ENCODE results near the gene INPP4A. TPM values are rescaled to one million over a fixed set of nuclear protein-coding genes. Genes with fewer than 3 reads are reported as not detected.

Gene INPP4A
- total and polyA plus RNA-seq, 10 of the 15 experiments (the other 5 are each of a cell fraction or from before 2014, with no cell fraction given), result 4.7 to 62.3 (median 36.9) TPM

DNA sequence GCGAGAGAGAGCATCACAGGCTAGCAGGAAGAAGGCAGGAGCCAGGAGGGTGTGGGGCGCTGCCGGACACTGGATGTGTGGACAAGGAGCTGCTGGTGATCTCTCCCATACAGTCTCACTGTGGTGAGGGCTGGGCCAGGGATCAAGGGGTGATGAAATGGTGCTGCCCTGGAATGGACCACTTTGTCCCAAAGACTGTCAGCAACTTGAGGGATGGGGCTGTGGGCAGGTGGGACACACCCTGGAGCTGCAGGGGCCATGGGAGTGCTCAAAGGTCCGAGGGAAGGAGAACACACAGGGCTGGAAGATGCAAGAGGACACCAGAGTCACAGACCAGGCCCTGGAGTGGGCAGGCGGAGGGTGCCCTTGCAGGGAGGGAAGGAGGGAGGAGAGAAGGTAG, 125.7 kb downstream of the INPP4A start:
- Histone ChIP-seq H3K27me3 (replicated peaks in 1 of 2; ENCODE audit: control insufficient read depth in 2 of 2, insufficient read depth in 2 of 2, low read length in 1 of 2) (no peaks in the 10 kb centered on the region), H3K36me3 (ENCODE audit: control insufficient read depth in 2 of 2, insufficient read depth in 2 of 2, low read length in 1 of 2) (peaks cover 59 to 65% of the 10 kb centered on the region in 2 experiments), H3K4me2 (ENCODE audit: control insufficient read depth, insufficient read depth) (no peak overlapping the region), H3K9ac (ENCODE audit: control insufficient read depth, insufficient read depth, low read length) (no peak overlapping the region), H3K79me2 (ENCODE audit: control insufficient read depth, insufficient read depth, low read length) (no peaks in the 10 kb centered on the region), H3K9me3 (replicated peaks; ENCODE audit: control insufficient read depth, insufficient read depth, low read length) (no peaks in the 10 kb centered on the region), H3K27ac (ENCODE audit: control insufficient read depth, insufficient read depth) (no peak overlapping the region), H3K4me3 (no peak overlapping the region), H3K4me1 (ENCODE audit: control insufficient read depth, insufficient read depth, low read length) (no peaks in the 10 kb centered on the region), H2AFZ (ENCODE audit: control insufficient read depth, low read depth, low read length) (no peak overlapping the region), H4K20me1 (ENCODE audit: control insufficient read depth, insufficient read depth) (no peaks in the 10 kb centered on the region)
- DNase-seq (ENCODE audit: low read depth, low spot score), result no peak
- 94% methylated on average over 5 of the region's 5 CpGs for WGBS (ENCODE audit: insufficient coverage, insufficient replicate concordance, low lambda C conversion rate, missing lambda C conversion rate)
- ChIA-PET CTCF (interaction anchor here (1.0 kb wide), 1 partner anchor 9 kb away, joined by 3 read pairs; no protein-coding TSS in a partner anchor), SMC1A (ENCODE audit: uncharacterized antibody, unreplicated experiment) (no interaction called here), RAD21 (ENCODE audit: unreplicated experiment) (no interaction called here), POLR2A (interaction anchor here (0.6 kb wide), 1 partner anchor 9 kb away, joined by 3 read pairs; no protein-coding TSS in a partner anchor)
- ATAC-seq, result no peak
- BruUV-seq (replicated peaks), result no TSS peak
- intact Hi-C loops (cut with micrococcal nuclease; ENCODE audit: unreplicated experiment), result no loop called here
- in situ Hi-C loops (cut with MboI), result no loop called here
- FAIRE-seq, result no peak
- TF ChIP-seq MYB (IDR thresholded peaks at IDR 0.05; ENCODE audit: borderline replicate concordance, low read depth, low read length) (no peak), BRCA1 (IDR thresholded peaks at IDR 0.05; ENCODE audit: low read depth, low read length) (no peak), ZNF217 (IDR thresholded peaks at IDR 0.05) (no peak), HDGF (IDR thresholded peaks at IDR 0.05) (no peak), PAX8 (IDR thresholded peaks at IDR 0.05) (no peak), CREB1 (IDR thresholded peaks at IDR 0.05; ENCODE audit: low read depth) (no peak), SUPT20H (IDR thresholded peaks at IDR 0.05; ENCODE audit: borderline replicate concordance, control insufficient read depth, low read depth, low read length) (no peak), MEF2A (IDR thresholded peaks at IDR 0.05; ENCODE audit: insufficient read depth, low read depth, low read length) (no peak), BHLHE40 (IDR thresholded peaks at IDR 0.05; ENCODE audit: borderline replicate concordance in 1 of 2, low read depth in 2 of 2, low read length in 1 of 2) (no peak)
- TF ChIP-seq, protein P1, sequence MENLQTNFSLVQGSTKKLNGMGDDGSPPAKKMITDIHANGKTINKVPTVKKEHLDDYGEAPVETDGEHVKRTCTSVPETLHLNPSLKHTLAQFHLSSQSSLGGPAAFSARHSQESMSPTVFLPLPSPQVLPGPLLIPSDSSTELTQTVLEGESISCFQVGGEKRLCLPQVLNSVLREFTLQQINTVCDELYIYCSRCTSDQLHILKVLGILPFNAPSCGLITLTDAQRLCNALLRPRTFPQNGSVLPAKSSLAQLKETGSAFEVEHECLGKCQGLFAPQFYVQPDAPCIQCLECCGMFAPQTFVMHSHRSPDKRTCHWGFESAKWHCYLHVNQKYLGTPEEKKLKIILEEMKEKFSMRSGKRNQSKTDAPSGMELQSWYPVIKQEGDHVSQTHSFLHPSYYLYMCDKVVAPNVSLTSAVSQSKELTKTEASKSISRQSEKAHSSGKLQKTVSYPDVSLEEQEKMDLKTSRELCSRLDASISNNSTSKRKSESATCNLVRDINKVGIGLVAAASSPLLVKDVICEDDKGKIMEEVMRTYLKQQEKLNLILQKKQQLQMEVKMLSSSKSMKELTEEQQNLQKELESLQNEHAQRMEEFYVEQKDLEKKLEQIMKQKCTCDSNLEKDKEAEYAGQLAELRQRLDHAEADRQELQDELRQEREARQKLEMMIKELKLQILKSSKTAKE (IDR thresholded peaks at IDR 0.05; ENCODE audit: low read depth, poor library complexity, severe bottlenecking), result no peak
- TF ChIP-seq, protein P2, sequence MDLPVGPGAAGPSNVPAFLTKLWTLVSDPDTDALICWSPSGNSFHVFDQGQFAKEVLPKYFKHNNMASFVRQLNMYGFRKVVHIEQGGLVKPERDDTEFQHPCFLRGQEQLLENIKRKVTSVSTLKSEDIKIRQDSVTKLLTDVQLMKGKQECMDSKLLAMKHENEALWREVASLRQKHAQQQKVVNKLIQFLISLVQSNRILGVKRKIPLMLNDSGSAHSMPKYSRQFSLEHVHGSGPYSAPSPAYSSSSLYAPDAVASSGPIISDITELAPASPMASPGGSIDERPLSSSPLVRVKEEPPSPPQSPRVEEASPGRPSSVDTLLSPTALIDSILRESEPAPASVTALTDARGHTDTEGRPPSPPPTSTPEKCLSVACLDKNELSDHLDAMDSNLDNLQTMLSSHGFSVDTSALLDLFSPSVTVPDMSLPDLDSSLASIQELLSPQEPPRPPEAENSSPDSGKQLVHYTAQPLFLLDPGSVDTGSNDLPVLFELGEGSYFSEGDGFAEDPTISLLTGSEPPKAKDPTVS (IDR thresholded peaks at IDR 0.05; ENCODE audit: low read depth, low read length), result no peak
- TF ChIP-seq, protein P3, sequence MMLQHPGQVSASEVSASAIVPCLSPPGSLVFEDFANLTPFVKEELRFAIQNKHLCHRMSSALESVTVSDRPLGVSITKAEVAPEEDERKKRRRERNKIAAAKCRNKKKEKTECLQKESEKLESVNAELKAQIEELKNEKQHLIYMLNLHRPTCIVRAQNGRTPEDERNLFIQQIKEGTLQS (IDR thresholded peaks at IDR 0.05; ENCODE audit: borderline replicate concordance, extremely low read depth, low read depth, low read length), result no peak
- TF ChIP-seq, protein P4, sequence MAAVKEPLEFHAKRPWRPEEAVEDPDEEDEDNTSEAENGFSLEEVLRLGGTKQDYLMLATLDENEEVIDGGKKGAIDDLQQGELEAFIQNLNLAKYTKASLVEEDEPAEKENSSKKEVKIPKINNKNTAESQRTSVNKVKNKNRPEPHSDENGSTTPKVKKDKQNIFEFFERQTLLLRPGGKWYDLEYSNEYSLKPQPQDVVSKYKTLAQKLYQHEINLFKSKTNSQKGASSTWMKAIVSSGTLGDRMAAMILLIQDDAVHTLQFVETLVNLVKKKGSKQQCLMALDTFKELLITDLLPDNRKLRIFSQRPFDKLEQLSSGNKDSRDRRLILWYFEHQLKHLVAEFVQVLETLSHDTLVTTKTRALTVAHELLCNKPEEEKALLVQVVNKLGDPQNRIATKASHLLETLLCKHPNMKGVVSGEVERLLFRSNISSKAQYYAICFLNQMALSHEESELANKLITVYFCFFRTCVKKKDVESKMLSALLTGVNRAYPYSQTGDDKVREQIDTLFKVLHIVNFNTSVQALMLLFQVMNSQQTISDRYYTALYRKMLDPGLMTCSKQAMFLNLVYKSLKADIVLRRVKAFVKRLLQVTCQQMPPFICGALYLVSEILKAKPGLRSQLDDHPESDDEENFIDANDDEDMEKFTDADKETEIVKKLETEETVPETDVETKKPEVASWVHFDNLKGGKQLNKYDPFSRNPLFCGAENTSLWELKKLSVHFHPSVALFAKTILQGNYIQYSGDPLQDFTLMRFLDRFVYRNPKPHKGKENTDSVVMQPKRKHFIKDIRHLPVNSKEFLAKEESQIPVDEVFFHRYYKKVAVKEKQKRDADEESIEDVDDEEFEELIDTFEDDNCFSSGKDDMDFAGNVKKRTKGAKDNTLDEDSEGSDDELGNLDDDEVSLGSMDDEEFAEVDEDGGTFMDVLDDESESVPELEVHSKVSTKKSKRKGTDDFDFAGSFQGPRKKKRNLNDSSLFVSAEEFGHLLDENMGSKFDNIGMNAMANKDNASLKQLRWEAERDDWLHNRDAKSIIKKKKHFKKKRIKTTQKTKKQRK (IDR thresholded peaks at IDR 0.05; ENCODE audit: low read depth, low read length), result no peak
- TF ChIP-seq, protein P5, sequence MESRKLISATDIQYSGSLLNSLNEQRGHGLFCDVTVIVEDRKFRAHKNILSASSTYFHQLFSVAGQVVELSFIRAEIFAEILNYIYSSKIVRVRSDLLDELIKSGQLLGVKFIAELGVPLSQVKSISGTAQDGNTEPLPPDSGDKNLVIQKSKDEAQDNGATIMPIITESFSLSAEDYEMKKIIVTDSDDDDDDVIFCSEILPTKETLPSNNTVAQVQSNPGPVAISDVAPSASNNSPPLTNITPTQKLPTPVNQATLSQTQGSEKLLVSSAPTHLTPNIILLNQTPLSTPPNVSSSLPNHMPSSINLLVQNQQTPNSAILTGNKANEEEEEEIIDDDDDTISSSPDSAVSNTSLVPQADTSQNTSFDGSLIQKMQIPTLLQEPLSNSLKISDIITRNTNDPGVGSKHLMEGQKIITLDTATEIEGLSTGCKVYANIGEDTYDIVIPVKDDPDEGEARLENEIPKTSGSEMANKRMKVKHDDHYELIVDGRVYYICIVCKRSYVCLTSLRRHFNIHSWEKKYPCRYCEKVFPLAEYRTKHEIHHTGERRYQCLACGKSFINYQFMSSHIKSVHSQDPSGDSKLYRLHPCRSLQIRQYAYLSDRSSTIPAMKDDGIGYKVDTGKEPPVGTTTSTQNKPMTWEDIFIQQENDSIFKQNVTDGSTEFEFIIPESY (IDR thresholded peaks at IDR 0.05), result no peak

All from GM12878 (cell line).